Astrocyte (in vitro differentiated cells and primary cell): Measurements from ENCODE around the gene ZC3H12C. TPM values are rescaled to one million over a fixed set of nuclear protein-coding genes. Genes with fewer than 3 reads are reported as not detected.

Experiments
- DNase-seq: peaks from one replicate; pipeline ENCODE4 v3.0.0-alpha.2; 2010; ENCODE audit warnings: low read depth
- FAIRE-seq: peaks from 2 replicates; lab custom pipeline; 2011; peaks lifted over from hg19 to GRCh38; lab: Jason Lieb, UNC
- H2AFZ ChIP-seq: 2 replicates; pipeline ENCODE4 v1.6.0; 2012; ENCODE audit warnings: low read depth, low read length, inconsistent platforms
- H3K27ac ChIP-seq: 2 replicates; pipeline ENCODE4 v1.5.1; 2011; ENCODE audit warnings: low read depth, low read length, inconsistent platforms
- H3K27me3 ChIP-seq: 2 replicates; pipeline ENCODE4 v1.6.0; 2011; ENCODE audit warnings: low read length, inconsistent platforms; ENCODE audit not compliant: insufficient read depth
- H3K36me3 ChIP-seq: 2 replicates; pipeline ENCODE4 v1.5.1; 2011; ENCODE audit warnings: low read length, inconsistent platforms; ENCODE audit not compliant: insufficient read depth
- H3K4me1 ChIP-seq: 2 replicates; pipeline ENCODE4 v1.5.1; 2011; ENCODE audit warnings: low read length, inconsistent platforms; ENCODE audit not compliant: insufficient read depth
- H3K4me2 ChIP-seq: 2 replicates; pipeline ENCODE4 v1.6.0; 2012; ENCODE audit warnings: low read length, inconsistent platforms
- H3K4me3 ChIP-seq: 2 replicates; pipeline ENCODE4 v1.5.1; 2011; ENCODE audit warnings: low read depth, mild to moderate bottlenecking, low read length, inconsistent platforms; ENCODE audit not compliant: insufficient read depth
- H3K79me2 ChIP-seq: 2 replicates; pipeline ENCODE4 v1.6.0; 2012; ENCODE audit warnings: mild to moderate bottlenecking, low read length, inconsistent platforms; ENCODE audit not compliant: insufficient read depth
- H3K9ac ChIP-seq: 2 replicates; pipeline ENCODE4 v1.6.0; 2012; ENCODE audit warnings: mild to moderate bottlenecking, low read length, inconsistent platforms
- H3K9me3 ChIP-seq: 2 replicates; pipeline ENCODE4 v1.5.1; 2012; ENCODE audit warnings: low read depth, mild to moderate bottlenecking, low read length, inconsistent platforms; ENCODE audit not compliant: insufficient read depth
- H4K20me1 ChIP-seq: 2 replicates; pipeline ENCODE4 v1.6.0; 2012; ENCODE audit warnings: low read length, inconsistent platforms; ENCODE audit not compliant: insufficient read depth
- H3K27ac Mint-ChIP-seq: one replicate; pipeline ENCODE4 v1.8.0; 2021; ENCODE audit warnings: mild to moderate bottlenecking, mixed read lengths; ENCODE audit not compliant: unreplicated experiment
- H3K27me3 Mint-ChIP-seq: one replicate; pipeline ENCODE4 v1.8.0; 2021; ENCODE audit warnings: low read depth, mixed read lengths; ENCODE audit not compliant: unreplicated experiment
- H3K36me3 Mint-ChIP-seq: one replicate; pipeline ENCODE4 v1.8.0; 2021; ENCODE audit warnings: low read depth, mixed read lengths; ENCODE audit not compliant: unreplicated experiment
- H3K4me1 Mint-ChIP-seq: one replicate; pipeline ENCODE4 v1.8.0; 2021; ENCODE audit warnings: low read depth, mixed read lengths; ENCODE audit not compliant: unreplicated experiment
- H3K4me3 Mint-ChIP-seq: one replicate; pipeline ENCODE4 v1.8.0; 2021; ENCODE audit warnings: mild to moderate bottlenecking, moderate library complexity, mixed read lengths; ENCODE audit not compliant: unreplicated experiment
- H3K9me3 Mint-ChIP-seq: one replicate; pipeline ENCODE4 v1.8.0; 2021; ENCODE audit warnings: mild to moderate bottlenecking, mixed read lengths; ENCODE audit not compliant: unreplicated experiment
- EZH2 ChIP-seq: IDR thresholded peaks from 2 replicates; pipeline ENCODE4 v1.6.1; 2012; ENCODE audit warnings: mild to moderate bottlenecking, low read length, inconsistent platforms; ENCODE audit not compliant: insufficient read depth
- total RNA-seq: library from RNA; stranded (reverse); gene quantifications from 2 replicates; pipeline ENCODE4 v1.2.1, GENCODE V29; 2021
- TF ChIP-seq, protein P1 (sequence below): IDR thresholded peaks from 2 replicates; pipeline ENCODE4 v1.5.1; 2011; ENCODE audit warnings: low read depth, mild to moderate bottlenecking, inconsistent platforms, low read length, moderate library complexity; ENCODE audit not compliant: insufficient read depth

ZC3H12C gene
- total RNA-seq, 1 donor from 2014 or later: 12.0 TPM

DNA sequence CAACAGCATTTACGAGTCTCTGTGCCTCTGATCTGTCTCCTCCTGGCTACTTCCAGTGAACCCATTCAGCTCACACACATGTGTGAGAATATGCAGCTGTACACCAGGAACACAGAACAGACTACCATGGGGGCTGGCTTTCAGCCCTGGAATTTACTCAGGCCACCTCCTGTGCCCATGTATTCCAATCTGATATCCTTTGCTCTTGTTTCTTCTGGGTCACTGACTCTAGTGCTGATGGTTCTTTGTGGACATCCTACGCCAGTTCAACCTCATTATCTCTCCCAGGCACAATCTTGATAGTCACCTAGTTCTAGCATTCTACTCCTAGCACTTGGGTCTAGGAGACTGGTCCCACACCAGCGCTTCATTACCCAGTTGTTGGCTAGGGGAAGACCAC is 23.0 kb upstream of the ZC3H12C start:
- DNase-seq (no peak), FAIRE-seq (no peak)
- Histone ChIP-seq H3K4me1 (peaks cover 10% of the 10 kb centered on the region), H3K79me2 (no peaks in the 10 kb centered on the region), H3K27me3 (no peaks in the 10 kb centered on the region), H3K36me3 (no peaks in the 10 kb centered on the region), H4K20me1 (no peaks in the 10 kb centered on the region), H3K4me3 (no peak overlapping the region), H3K9me3 (no peaks in the 10 kb centered on the region), H3K9ac (no peak overlapping the region), H3K4me2 (no peak overlapping the region), H2AFZ (no peak overlapping the region), H3K27ac (no peak overlapping the region)
- no peak overlapping the region for H3K4me3 Mint-ChIP-seq
- no peaks in the 10 kb centered on the region for H3K36me3 Mint-ChIP-seq
- H3K9me3 Mint-ChIP-seq: peaks cover 3% of the 10 kb centered on the region
- no peaks in the 10 kb centered on the region for H3K4me1 Mint-ChIP-seq
- no peaks in the 10 kb centered on the region for H3K27me3 Mint-ChIP-seq
- no peak overlapping the region for H3K27ac Mint-ChIP-seq
- no peak for TF ChIP-seq EZH2
- TF ChIP-seq, protein P1, sequence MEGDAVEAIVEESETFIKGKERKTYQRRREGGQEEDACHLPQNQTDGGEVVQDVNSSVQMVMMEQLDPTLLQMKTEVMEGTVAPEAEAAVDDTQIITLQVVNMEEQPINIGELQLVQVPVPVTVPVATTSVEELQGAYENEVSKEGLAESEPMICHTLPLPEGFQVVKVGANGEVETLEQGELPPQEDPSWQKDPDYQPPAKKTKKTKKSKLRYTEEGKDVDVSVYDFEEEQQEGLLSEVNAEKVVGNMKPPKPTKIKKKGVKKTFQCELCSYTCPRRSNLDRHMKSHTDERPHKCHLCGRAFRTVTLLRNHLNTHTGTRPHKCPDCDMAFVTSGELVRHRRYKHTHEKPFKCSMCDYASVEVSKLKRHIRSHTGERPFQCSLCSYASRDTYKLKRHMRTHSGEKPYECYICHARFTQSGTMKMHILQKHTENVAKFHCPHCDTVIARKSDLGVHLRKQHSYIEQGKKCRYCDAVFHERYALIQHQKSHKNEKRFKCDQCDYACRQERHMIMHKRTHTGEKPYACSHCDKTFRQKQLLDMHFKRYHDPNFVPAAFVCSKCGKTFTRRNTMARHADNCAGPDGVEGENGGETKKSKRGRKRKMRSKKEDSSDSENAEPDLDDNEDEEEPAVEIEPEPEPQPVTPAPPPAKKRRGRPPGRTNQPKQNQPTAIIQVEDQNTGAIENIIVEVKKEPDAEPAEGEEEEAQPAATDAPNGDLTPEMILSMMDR: no peak

DNA sequence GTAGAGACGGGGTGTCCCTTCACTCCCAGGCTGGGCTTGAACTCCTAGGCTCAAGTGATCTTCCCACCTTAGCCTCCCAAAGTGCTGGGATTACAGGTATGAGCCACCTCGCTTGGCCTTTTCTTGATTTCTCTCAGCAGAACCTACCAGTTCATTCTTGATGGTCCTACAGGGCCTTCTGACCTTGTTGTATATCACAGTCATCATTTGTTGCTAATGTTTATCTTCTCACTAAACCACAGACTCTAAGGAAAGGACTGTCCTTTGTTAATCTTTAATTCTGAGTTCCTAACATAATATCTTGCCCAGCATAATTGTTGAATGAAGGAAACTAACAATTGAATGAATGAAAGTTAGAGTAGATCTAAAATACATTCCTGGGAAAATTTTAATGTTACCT is 22.0 kb upstream of the ZC3H12C start:
- Mint-ChIP-seq H3K4me1 (peaks cover 2% of the 10 kb centered on the region), H3K4me3 (no peak overlapping the region), H3K36me3 (no peaks in the 10 kb centered on the region), H3K27me3 (no peaks in the 10 kb centered on the region), H3K9me3 (peaks cover 3% of the 10 kb centered on the region), H3K27ac (no peak overlapping the region)
- no peak overlapping the region for H3K4me2 ChIP-seq
- H2AFZ ChIP-seq: no peak overlapping the region
- FAIRE-seq (no peak), DNase-seq (no peak)
- H4K20me1 ChIP-seq: no peaks in the 10 kb centered on the region
- no peak overlapping the region for H3K4me3 ChIP-seq
- TF ChIP-seq, protein P1: no peak
- no peak for TF ChIP-seq EZH2
- H3K27ac ChIP-seq: no peak overlapping the region
- H3K79me2 ChIP-seq: no peaks in the 10 kb centered on the region
- no peak overlapping the region for H3K9ac ChIP-seq
- H3K27me3 ChIP-seq: no peaks in the 10 kb centered on the region
- H3K4me1 ChIP-seq: peaks cover 10% of the 10 kb centered on the region
- no peaks in the 10 kb centered on the region for H3K36me3 ChIP-seq
- no peaks in the 10 kb centered on the region for H3K9me3 ChIP-seq

DNA sequence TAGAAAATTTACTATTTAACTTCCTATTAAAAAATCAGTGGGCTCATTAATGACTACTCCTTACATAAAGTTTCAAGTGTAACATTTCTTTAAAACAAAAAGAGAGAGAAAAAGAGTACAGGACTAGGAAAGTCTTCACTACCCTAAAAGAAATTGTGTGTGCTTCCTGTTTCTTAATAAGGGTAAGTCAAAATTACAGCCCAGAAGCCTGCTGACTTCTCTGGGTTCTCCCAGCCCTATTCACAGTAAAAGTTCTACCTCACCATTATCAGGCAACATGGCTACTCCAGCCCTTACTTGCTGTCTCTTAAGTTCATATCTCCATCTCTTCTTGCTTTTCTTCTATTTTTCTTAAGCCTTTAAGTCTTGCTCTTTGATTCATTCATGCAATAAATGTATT is 20.3 kb upstream of the ZC3H12C start:
- H3K4me2 ChIP-seq: no peak overlapping the region
- FAIRE-seq (no peak), DNase-seq (no peak)
- H4K20me1 ChIP-seq: no peaks in the 10 kb centered on the region
- H3K79me2 ChIP-seq: no peaks in the 10 kb centered on the region
- TF ChIP-seq EZH2: no peak
- TF ChIP-seq, protein P1: no peak
- H3K4me3 Mint-ChIP-seq: no peak overlapping the region
- no peaks in the 10 kb centered on the region for H3K9me3 ChIP-seq
- no peaks in the 10 kb centered on the region for H3K27me3 Mint-ChIP-seq
- no peak overlapping the region for H3K4me3 ChIP-seq
- H3K4me1 Mint-ChIP-seq: peaks cover 10% of the 10 kb centered on the region
- no peaks in the 10 kb centered on the region for H3K36me3 ChIP-seq
- no peak overlapping the region for H3K27ac Mint-ChIP-seq
- H3K27me3 ChIP-seq: no peaks in the 10 kb centered on the region
- H3K27ac ChIP-seq: no peak overlapping the region
- peaks cover 3% of the 10 kb centered on the region for H3K9me3 Mint-ChIP-seq
- H3K4me1 ChIP-seq: peaks cover 16% of the 10 kb centered on the region
- H3K9ac ChIP-seq: no peak overlapping the region
- H3K36me3 Mint-ChIP-seq: no peaks in the 10 kb centered on the region
- no peak overlapping the region for H2AFZ ChIP-seq
